Activated T-cell treated with anti-CD3 and anti-CD28 coated beads, Interleukin-2, amount 50 U/mL, for 72 hours (primary cell): Measurements from ENCODE around the gene INAFM2. TPM values are rescaled to one million over a fixed set of nuclear protein-coding genes. Genes with fewer than 3 reads are reported as not detected.

Experiments
- ATAC-seq, 2 donors: fragments of 150-1000 bp; cut with Tn5 transposase; replicated peaks in 1 of 2; 2 replicates each; pipeline ENCODE4 v1.10.0; 2021; ENCODE audit warnings: moderate library complexity in 2 of 2, mild to moderate bottlenecking in 1 of 2
- DNase-seq, 2 donors: peaks; one replicate each; pipeline ENCODE4 v3.0.0; 2021 to 2022; ENCODE audit warnings: mixed read lengths in 1 of 2
- H3K27ac Mint-ChIP-seq: one replicate; pipeline ENCODE4 v1.8.0; 2022; ENCODE audit warnings: mild to moderate bottlenecking, moderate library complexity, mixed read lengths
- H3K27me3 Mint-ChIP-seq: one replicate; pipeline ENCODE4 v1.8.0; 2022; ENCODE audit warnings: low read depth, mixed read lengths
- H3K36me3 Mint-ChIP-seq, 2 donors: one replicate each; pipeline ENCODE4 v1.8.0; 2022; ENCODE audit warnings: mixed read lengths in 2 of 2, mild to moderate bottlenecking in 1 of 2; ENCODE audit not compliant: insufficient read depth in 2 of 2
- H3K4me1 Mint-ChIP-seq: one replicate; pipeline ENCODE4 v1.8.0; 2022; ENCODE audit warnings: low read depth, mixed read lengths
- H3K4me3 Mint-ChIP-seq, 2 donors: one replicate each; pipeline ENCODE4 v1.8.0; 2022; ENCODE audit warnings: mild to moderate bottlenecking in 2 of 2, mixed read lengths in 2 of 2, moderate library complexity in 2 of 2
- H3K9me3 Mint-ChIP-seq, 2 donors: one replicate each; pipeline ENCODE4 v1.8.0; 2022; ENCODE audit warnings: mixed read lengths in 2 of 2
- total RNA-seq, 2 donors: library from RNA; stranded (reverse); gene quantifications; one replicate each; pipeline ENCODE4 v1.2.3, GENCODE V29; 2022

Gene INAFM2
- total RNA-seq, 2 donors from 2014 or later = 7.1 to 10.2 TPM

DNA sequence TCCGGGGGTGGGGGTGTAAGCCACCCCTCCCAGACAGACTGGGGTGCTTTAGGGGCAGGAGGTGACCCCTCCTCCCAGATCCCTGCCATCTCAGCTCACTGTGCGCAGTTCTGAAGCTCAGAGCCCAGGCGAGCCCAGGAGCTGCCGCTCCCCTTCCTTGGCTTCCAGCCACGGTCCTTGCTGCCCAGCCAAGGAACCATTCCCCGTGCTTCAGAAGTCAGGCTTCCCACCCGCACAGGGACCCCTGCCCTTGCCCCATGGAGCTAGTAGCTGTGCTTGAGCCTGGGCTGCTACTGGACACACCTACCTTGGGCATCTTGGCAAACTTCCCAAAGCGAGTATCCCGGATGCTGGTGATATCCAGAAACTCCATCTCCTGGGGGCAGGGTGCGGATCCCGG, 20.5 kb upstream of the INAFM2 start:
- no peak overlapping the region for H3K27ac Mint-ChIP-seq
- no peak overlapping the region for H3K4me3 Mint-ChIP-seq
- DNase-seq (no peak), ATAC-seq (no peak)
- peaks cover 5 to 16% of the 10 kb centered on the region in 2 donors for H3K36me3 Mint-ChIP-seq
- H3K4me1 Mint-ChIP-seq = peaks cover 19% of the 10 kb centered on the region
- H3K9me3 Mint-ChIP-seq = peaks cover 0 to 2% of the 10 kb centered on the region in 2 donors
- H3K27me3 Mint-ChIP-seq = no peaks in the 10 kb centered on the region

DNA sequence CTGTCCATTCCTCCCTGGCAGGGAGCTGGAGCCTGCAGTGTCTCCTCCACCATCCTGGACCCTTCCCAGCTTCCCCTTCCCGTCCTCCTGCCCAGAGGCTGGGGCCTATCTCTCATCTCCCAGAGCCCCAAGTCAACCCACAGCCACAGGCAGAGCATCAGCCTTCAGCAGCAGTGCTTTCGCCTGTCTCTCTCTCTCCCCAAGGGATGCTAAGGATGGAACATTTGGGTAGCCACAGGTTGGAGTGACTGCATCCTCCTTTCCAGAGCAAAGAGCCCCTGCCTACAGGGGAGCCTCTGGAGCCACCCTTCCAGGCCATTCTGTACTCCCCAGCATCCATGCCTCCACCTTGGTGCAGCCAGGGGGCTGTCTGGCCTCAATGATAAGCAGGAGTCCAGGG, 19.9 kb upstream of the INAFM2 start:
- no peak for DNase-seq
- no peak overlapping the region for H3K27ac Mint-ChIP-seq
- peaks cover 23% of the 10 kb centered on the region for H3K4me1 Mint-ChIP-seq
- ATAC-seq = no peak
- H3K36me3 Mint-ChIP-seq = peaks cover 5 to 16% of the 10 kb centered on the region in 2 donors
- H3K27me3 Mint-ChIP-seq = no peaks in the 10 kb centered on the region
- H3K4me3 Mint-ChIP-seq = no peak overlapping the region
- peaks cover 0 to 2% of the 10 kb centered on the region in 2 donors for H3K9me3 Mint-ChIP-seq

DNA sequence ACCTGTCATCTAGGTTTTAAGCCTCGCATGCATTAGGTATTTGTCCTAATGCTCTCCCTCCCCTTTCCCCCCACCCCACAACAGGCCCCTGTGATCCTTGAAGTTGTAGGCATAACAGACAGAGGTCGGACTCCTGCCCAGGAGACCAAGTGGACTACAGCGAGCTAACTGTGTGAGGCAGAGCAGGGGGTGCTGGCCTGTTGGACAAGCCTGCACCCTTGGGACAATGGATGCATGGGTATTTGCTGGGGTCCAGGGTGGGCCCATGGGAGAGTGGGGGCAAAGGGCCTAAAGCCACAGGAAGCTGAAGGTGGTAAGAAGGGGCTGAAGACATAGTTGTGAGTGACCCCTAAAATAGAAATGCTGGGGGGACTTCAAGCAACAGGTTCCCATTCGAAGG, 18.2 kb upstream of the INAFM2 start:
- H3K27ac Mint-ChIP-seq = no peak overlapping the region
- ATAC-seq = no peak
- no peaks in the 10 kb centered on the region for H3K27me3 Mint-ChIP-seq
- no peak for DNase-seq
- H3K9me3 Mint-ChIP-seq = peaks cover 0 to 2% of the 10 kb centered on the region in 2 donors
- H3K4me1 Mint-ChIP-seq = peaks cover 38% of the 10 kb centered on the region
- H3K36me3 Mint-ChIP-seq = peaks cover 1 to 7% of the 10 kb centered on the region in 2 donors
- H3K4me3 Mint-ChIP-seq = no peak overlapping the region

DNA sequence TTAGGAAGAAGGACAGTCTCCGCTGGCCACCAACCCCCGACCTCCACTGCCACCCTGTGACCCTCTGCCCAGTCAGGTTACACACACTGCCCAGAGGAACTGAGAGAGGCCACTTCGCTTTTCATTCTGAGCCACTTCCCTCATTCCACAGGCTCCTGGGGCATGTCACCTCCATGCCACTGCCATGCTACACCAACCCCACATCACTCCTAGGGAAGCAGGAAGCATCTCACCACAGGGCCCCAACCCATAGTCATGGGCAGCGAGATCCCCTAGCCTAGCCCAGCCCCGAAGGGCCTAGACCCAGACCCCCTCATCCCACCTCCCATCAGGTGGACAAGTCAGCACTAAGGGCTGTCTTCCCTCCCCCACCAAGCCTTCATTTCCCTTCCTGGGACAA, 17.1 kb upstream of the INAFM2 start:
- no peak for ATAC-seq
- peaks cover 1 to 2% of the 10 kb centered on the region in 2 donors for H3K36me3 Mint-ChIP-seq
- no peak for DNase-seq
- peak overlapping the region; percentile 79 for H3K27ac Mint-ChIP-seq
- H3K9me3 Mint-ChIP-seq = no peaks in the 10 kb centered on the region
- H3K4me3 Mint-ChIP-seq = peak overlapping the region; percentile 93 to 98
- peaks cover 38% of the 10 kb centered on the region for H3K4me1 Mint-ChIP-seq
- no peaks in the 10 kb centered on the region for H3K27me3 Mint-ChIP-seq

DNA sequence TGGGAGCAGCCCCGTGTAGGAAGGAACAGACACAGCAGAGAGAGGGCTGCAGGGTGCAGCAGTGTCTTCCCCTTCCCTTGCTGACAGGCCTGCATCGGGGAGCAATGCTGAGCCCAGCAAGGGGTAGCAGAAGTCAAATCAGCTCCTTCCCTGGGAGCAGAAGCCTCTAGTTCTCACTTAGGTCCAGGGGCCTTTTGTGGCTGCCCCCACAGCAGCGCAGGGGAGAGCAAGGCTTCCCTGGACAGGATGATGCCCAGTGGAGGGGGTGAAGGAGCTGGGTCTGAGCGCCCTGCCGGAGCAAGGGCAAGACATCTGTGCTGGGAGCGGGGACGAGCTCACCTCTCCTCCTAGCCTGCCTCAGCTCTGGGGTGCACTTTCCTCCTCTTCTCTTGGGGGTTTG, 16.6 kb upstream of the INAFM2 start:
- H3K4me3 Mint-ChIP-seq = peak overlapping the region; percentile 93 to 98
- DNase-seq = peak in 1 of 2 donors; percentile 15
- H3K9me3 Mint-ChIP-seq = no peaks in the 10 kb centered on the region
- H3K27me3 Mint-ChIP-seq = no peaks in the 10 kb centered on the region
- peak overlapping the region; percentile 79 for H3K27ac Mint-ChIP-seq
- H3K4me1 Mint-ChIP-seq = peaks cover 38% of the 10 kb centered on the region
- ATAC-seq = no peak
- H3K36me3 Mint-ChIP-seq = no peaks in the 10 kb centered on the region

DNA sequence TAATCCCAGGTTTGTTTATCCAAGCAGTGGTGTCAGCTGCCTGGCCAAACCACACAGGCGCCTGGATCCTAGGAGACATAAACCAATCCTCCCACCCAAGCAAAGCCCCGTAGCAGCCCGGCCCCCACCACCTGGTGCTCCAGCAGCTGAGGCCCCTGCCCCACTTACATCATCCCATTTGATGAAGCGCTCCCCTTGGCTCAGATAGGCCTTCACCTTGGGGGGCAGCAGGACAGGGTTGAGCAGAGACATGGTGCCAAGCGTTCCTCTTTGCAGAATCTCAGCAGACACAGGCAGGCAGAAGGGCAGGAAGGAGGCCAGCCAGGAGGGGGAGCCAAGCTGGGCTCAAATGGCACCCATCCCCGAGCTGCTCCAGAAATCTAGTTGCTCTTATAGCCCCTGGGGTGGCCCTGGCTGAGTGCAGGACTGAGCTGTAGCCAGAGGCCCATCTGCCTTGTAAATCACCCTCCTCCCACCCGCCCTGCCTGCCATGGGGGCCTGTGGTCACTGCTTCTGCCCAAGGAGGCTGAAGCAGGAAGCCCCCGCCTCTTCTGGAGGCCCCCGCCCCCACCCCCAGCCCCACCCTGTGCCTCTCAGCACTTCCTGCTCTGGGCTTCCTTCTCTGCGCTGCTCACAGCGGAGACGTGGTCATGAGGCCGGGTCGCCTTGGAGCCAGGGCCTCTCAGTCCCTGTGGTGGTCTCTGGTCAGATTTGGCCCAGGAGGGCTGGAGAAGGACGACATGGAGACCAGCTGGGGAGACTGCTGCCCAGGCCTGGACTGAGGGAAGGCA, 15.9 kb upstream of the INAFM2 start, which contains the start of gene PLCB2:
TSS of gene PLCB2 (minus strand) at position 515 of the 791 bp plus-strand sequence. CDS start at position 252, 263 bp downstream.
- Mint-ChIP-seq H3K4me1 (peaks cover 38% of the 10 kb centered on the region), H3K27me3 (no peaks in the 10 kb centered on the region), H3K4me3 (peak within 1 kb of the TSS; percentile 93 to 98), H3K9me3 (no peaks in the 10 kb centered on the region), H3K36me3 (no peaks in the 10 kb centered on the region), H3K27ac (peak within 1 kb of the TSS; percentile 98)
- ATAC-seq (peak; percentile 83 to 84), DNase-seq (peak; percentile 77 to 81)

DNA sequence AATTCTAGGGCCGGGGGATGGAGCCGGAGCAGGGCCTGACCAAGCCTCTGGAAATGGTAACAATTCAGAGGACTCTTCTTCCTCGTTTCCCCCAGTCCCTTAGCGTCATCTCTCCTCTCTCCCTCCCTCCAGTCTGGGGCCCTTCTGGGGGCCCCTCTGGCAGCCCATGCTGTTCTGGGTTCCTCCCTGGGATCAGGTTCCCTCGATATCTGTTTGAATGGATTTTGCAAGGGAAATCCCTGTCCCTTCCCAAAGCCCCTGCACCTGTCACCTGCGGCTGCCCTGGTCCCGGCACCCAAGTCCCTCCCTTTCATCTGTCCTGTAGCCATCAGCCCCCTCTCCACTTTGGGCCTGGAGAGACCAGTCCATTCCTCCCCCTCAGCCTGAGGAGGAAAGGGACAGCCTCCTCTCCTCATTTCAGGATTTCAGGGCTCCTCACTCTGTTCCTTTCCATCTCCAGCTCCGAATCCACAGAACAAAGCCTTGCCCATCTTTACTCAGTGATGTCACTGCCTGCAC, 14.1 kb upstream of the INAFM2 start:
- Mint-ChIP-seq H3K27ac (peak overlapping the region; percentile 80), H3K4me1 (peaks cover 47% of the 10 kb centered on the region), H3K9me3 (no peaks in the 10 kb centered on the region), H3K27me3 (no peaks in the 10 kb centered on the region), H3K4me3 (peak overlapping the region; percentile 93 to 98), H3K36me3 (no peaks in the 10 kb centered on the region)
- DNase-seq = no peak
- no peak for ATAC-seq

DNA sequence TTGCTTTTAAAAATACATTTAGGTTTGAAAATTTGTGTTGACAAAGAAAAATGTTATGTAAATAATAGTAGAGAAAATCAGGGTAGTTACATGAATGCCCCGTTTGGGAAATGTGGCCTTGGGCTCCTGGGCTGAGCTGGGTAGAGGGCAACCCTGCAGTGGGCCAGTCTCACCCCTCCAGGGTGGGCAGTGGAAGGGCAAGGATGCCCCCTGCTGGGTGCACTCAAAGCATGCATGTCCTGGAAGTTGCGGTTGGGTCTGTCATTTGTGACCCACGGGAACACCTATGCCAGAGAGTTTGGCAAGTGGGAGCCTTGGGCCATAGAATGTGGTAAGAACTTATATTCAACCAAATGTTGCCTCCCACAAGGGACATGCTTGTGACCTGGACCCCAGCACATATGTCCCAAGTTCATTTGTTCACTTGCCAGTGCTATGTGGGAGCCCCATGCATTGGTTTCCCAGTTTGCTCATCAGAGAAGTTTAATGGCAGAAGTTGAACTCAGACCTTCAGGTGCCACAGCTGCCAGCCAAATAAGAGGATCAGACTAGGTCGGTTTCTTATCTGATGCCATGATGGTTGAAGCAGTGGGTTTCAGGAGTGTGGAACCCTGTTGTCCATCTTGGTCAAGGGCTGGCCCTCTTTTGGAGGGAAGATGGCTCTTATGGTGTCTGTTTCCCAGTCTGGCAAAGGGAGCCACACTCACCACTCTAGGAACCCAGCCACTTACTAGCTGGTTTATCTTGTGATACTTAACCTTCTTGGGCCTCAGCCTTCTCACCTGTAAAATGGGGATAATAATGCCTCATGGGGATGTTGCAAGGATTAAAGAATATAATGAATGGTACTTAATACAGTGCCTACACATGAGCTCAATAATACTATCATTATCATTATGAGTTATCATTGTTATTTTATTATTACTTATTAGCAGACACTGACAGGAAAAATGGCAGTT, 13.2 kb upstream of the INAFM2 start:
- Mint-ChIP-seq H3K27ac (peak overlapping the region; percentile 80), H3K27me3 (no peaks in the 10 kb centered on the region), H3K4me3 (peak overlapping the region; percentile 93 to 98), H3K4me1 (peaks cover 47% of the 10 kb centered on the region), H3K36me3 (no peaks in the 10 kb centered on the region), H3K9me3 (no peaks in the 10 kb centered on the region)
- ATAC-seq = peak; percentile 24 to 34
- peak; percentile 72 to 79 for DNase-seq

DNA sequence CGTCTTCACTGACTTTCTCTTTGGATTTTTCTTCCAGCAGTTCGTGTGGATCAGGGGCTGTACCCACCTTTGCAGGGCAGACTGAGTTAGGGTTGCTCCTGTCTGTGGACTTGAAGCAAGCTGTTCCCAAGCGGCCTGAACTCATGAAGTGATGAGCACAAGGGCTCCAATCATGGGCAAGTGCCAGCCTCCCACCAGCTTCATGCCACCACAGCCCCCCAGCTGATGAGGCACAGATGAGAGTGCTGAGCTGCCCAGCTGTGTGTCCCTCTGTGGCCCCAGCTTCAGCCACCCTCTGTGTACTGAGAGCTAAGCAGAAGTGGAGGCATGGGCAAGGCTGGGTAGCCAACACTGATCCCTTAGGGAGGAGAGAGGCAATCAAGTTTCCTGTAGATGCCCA, 12.5 kb upstream of the INAFM2 start:
- DNase-seq = no peak
- Mint-ChIP-seq H3K4me1 (peaks cover 47% of the 10 kb centered on the region), H3K9me3 (no peaks in the 10 kb centered on the region), H3K36me3 (no peaks in the 10 kb centered on the region), H3K27me3 (no peaks in the 10 kb centered on the region), H3K4me3 (no peak overlapping the region), H3K27ac (no peak overlapping the region)
- ATAC-seq = no peak

DNA sequence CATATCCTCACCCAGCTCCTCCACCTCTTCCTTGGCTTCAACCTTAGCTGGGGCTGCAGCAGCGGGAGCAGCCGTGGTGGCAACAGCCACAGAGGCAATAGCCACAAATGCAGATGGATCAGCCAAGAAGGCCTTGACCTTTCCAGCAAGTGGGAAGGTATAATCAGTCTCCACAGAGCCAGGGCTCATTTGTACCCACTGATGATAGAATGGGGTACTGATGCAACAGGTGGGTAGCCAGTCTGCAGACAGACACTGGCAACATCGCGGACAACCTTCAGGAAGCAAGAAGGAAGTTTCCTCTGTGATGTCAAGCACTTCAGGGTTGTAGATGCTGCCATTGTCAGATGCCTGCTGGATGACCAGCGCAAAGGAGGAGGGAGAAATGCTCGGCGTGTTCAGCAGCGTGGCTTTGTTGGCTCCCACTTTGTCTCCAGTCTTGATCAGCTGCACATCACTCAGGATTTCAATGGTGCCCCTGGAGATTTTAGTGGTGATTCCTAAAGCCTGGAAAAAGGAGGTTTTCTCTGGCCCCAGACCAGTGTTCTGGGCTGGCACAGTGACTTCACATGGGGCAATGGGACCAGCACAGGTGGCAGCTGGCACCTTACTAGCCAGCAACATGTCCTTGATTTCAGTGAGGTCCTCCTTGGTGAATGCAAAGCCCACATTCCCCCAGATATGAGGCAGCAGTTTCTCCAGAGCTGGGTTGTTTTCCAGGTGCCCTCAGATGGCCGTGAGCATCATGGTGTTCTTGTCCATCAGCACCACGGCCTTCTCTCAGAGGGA, 10.9 kb upstream of the INAFM2 start:
- DNase-seq (no peak), ATAC-seq (no peak)
- Mint-ChIP-seq H3K27me3 (peaks cover 6% of the 10 kb centered on the region), H3K4me1 (peaks cover 37% of the 10 kb centered on the region), H3K4me3 (no peak overlapping the region), H3K9me3 (no peaks in the 10 kb centered on the region), H3K36me3 (no peaks in the 10 kb centered on the region), H3K27ac (no peak overlapping the region)

DNA sequence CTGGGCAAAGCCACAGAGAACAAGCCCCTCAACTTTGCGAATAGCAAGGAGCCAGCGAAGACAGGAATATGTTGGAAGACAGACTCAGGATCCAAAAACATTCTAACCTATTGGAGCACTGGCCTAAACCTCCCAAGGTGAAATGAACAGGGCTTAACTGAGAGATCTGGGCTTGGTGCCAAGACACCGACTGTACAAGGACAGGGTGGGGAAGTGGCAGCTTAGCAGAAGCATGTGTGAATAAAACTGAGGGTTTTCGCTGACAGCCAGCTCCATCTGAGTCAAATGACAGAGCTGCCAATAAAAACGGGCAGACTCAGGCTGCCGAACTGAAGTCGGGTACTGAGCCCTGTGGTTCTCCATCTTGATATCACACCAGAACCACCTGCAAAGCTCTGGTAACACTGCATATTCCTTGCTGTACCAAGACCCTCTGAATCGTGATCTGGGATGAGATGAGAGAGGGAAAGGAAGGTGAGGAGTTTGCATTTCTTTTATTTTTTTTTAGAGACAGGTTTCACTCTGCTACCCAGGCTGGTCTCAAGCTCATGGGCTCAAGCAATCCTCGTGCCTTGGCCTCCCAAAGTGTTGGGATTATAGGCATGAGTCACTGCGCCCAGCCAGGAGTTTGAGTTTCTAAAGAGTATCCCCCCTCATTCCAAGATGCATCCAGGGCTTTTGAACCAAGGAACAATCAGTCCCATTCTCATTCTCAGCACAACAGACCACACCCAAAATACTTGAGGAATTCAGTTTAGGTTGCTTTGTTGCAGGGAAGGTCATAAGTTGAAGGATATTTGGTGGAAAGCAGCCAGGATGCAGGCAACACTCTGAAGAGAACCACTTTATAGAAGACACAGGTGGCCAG, 9.7 kb upstream of the INAFM2 start:
- H3K9me3 Mint-ChIP-seq = no peaks in the 10 kb centered on the region
- peak; percentile 29 to 52 for DNase-seq
- peak; percentile 32 to 59 for ATAC-seq
- peak overlapping the region in 1 of 2 donors; percentile 56 for H3K4me3 Mint-ChIP-seq
- no peaks in the 10 kb centered on the region for H3K36me3 Mint-ChIP-seq
- peaks cover 31% of the 10 kb centered on the region for H3K4me1 Mint-ChIP-seq
- H3K27ac Mint-ChIP-seq = no peak overlapping the region
- peaks cover 6% of the 10 kb centered on the region for H3K27me3 Mint-ChIP-seq
